NOMO-1 treated with dmso at 0.1 percent for 144 hours (cell line): ENCODE measurements around the gene CLNK.
A peak's percentile ranks its signal among the peaks of the same experiment; 100 is the strongest.

Experiments used
- DNase-seq: peaks from one replicate; lab custom pipeline; 2025; ENCODE audit not compliant: unreplicated experiment; lab: John Stamatoyannopoulos, UW

The CLNK gene

GRCh38 chr4:10664408-10664807 lies 20.2 kb downstream of the CLNK start:
- DNase-seq: no peak

- DNase-seq: no peak
Observed at GRCh38 chr4:10662937-10663336, 21.6 kb downstream of the CLNK start.

- no peak for DNase-seq
Observed at GRCh38 chr4:10661047-10661446, 23.5 kb downstream of the CLNK start.

- DNase-seq: no peak
Observed at GRCh38 chr4:10659251-10659650, 25.3 kb downstream of the CLNK start.

- DNase-seq: no peak
Observed at GRCh38 chr4:10656988-10657387, 27.6 kb downstream of the CLNK start.

GRCh38 chr4:10656420-10656819 lies 28.1 kb downstream of the CLNK start:
- no peak for DNase-seq

GRCh38 chr4:10655968-10656367 lies 28.6 kb downstream of the CLNK start:
- no peak for DNase-seq

- DNase-seq: no peak
Observed at GRCh38 chr4:10648479-10648878, 36.1 kb downstream of the CLNK start.

GRCh38 chr4:10647846-10648245 lies 36.7 kb downstream of the CLNK start:
- DNase-seq: no peak

GRCh38 chr4:10643600-10644425 lies 40.8 kb downstream of the CLNK start:
- DNase-seq: no peak

GRCh38 chr4:10640561-10641201 lies 43.9 kb downstream of the CLNK start:
- DNase-seq: peak; percentile 82

- DNase-seq: no peak
Observed at GRCh38 chr4:10639664-10640063, 44.9 kb downstream of the CLNK start.

- DNase-seq: no peak
Observed at GRCh38 chr4:10639100-10639499, 45.5 kb downstream of the CLNK start.

GRCh38 chr4:10635091-10635490 lies 49.5 kb downstream of the CLNK start:
- DNase-seq: no peak

- no peak for DNase-seq
Observed at GRCh38 chr4:10629394-10629793, 55.2 kb downstream of the CLNK start.

GRCh38 chr4:10625131-10625530 lies 59.4 kb downstream of the CLNK start:
- DNase-seq: no peak

- DNase-seq: no peak
Observed at GRCh38 chr4:10623862-10624261, 60.7 kb downstream of the CLNK start.

GRCh38 chr4:10623241-10623640 lies 61.3 kb downstream of the CLNK start:
- no peak for DNase-seq

- DNase-seq: no peak
Observed at GRCh38 chr4:10622728-10623127, 61.8 kb downstream of the CLNK start.

GRCh38 chr4:10620935-10621488 lies 63.6 kb downstream of the CLNK start:
- DNase-seq: no peak

- DNase-seq: no peak
Observed at GRCh38 chr4:10619855-10620254, 64.7 kb downstream of the CLNK start.

GRCh38 chr4:10619220-10619619 lies 65.3 kb downstream of the CLNK start:
- no peak for DNase-seq
